Hematopoietic multipotent progenitor cell treated with erythropoietin and hydrocortisone succinate and interleukin-3 and kit ligand, for 8 days (in vitro differentiated cells): ENCODE results near the gene REST.
A peak's percentile ranks its signal among the peaks of the same experiment; 100 is the strongest.
"Not testable (repeated sequence)": the region's sequence is repeated elsewhere in the genome, so short reads cannot be mapped to it uniquely, and the experiment has no call there.

Experiments used
- DNase-seq: peaks from one replicate; pipeline ENCODE4 v3.0.0-alpha.2; 2015

REST gene

GRCh38 chr4:56907489-56908205, at the start of gene REST:
Gene REST (plus strand): TSS chr4:56907900. CDS start chr4:56910639, 2,739 bp downstream.
- peak; percentile 70 for DNase-seq

- no peak for DNase-seq
These were observed 47.9 kb upstream of the REST start for GRCh38 chr4:56859841-56860240.

GRCh38 chr4:56860781-56861180, 46.9 kb upstream of the REST start:
- no peak for DNase-seq

GRCh38 chr4:56861360-56861759, 46.3 kb upstream of the REST start:
- no peak for DNase-seq

- no peak for DNase-seq
These were observed 44.1 kb upstream of the REST start for GRCh38 chr4:56863441-56864139.

GRCh38 chr4:56870946-56871345, 36.8 kb upstream of the REST start:
- DNase-seq = no peak

GRCh38 chr4:56871371-56871866, 36.3 kb upstream of the REST start:
- DNase-seq = no peak

- no peak for DNase-seq
These were observed 33.5 kb upstream of the REST start for GRCh38 chr4:56874166-56874565.

GRCh38 chr4:56874923-56875322, 32.8 kb upstream of the REST start:
- DNase-seq = no peak

GRCh38 chr4:56876264-56876663, 31.4 kb upstream of the REST start:
- no peak for DNase-seq

- no peak for DNase-seq
These were observed 27.7 kb upstream of the REST start for GRCh38 chr4:56879996-56880395.

- no peak for DNase-seq
These were observed 27.1 kb upstream of the REST start for GRCh38 chr4:56880572-56880971.

- not testable (repeated sequence) for DNase-seq
These were observed 23.2 kb upstream of the REST start for GRCh38 chr4:56884511-56884910.

- DNase-seq = no peak
These were observed 15.0 kb upstream of the REST start for GRCh38 chr4:56892691-56893090.

- not testable (repeated sequence) for DNase-seq
These were observed 9.9 kb upstream of the REST start for GRCh38 chr4:56897842-56898241.

- not testable (repeated sequence) for DNase-seq
These were observed 7.5 kb upstream of the REST start for GRCh38 chr4:56900186-56900585.

GRCh38 chr4:56902703-56903102, 5.0 kb upstream of the REST start:
- no peak for DNase-seq

GRCh38 chr4:56905796-56906195, 1.9 kb upstream of the REST start:
- no peak for DNase-seq

- no peak for DNase-seq
These were observed 959 bp upstream of the REST start for GRCh38 chr4:56906489-56907393.

GRCh38 chr4:56908206-56909085, 746 bp downstream of the REST start:
- DNase-seq = peak; percentile 52

- DNase-seq = peak; percentile 64
These were observed 1.6 kb downstream of the REST start for GRCh38 chr4:56909086-56909894.
